ENCODE measurements around the gene PDK2.

- TF ChIP-seq CTCF (conservative IDR thresholded peaks at IDR 0.05; ENCODE audit: low read depth, low read length): peak; percentile 49
- TF ChIP-seq EZH2 (IDR thresholded peaks at IDR 0.05; ENCODE audit: borderline replicate concordance, low read depth, low read length, poor library complexity, severe bottlenecking): no peak
Observed at GRCh38 chr17:50117202-50118051, 22.3 kb downstream of the PDK2 start.

Measured in A673 (cell line).